HG02852 (cell line): ENCODE data around the gene FBXL12.
"Not testable (repeated sequence)": the region's sequence is repeated elsewhere in the genome, so short reads cannot be mapped to it uniquely, and the experiment has no call there.

Experiments used
- ATAC-seq: cut with Tn5 transposase; IDR thresholded peaks from one replicate; pipeline ENCODE4 v1.9.1; 2021; ENCODE audit warnings: mild to moderate bottlenecking, moderate library complexity; ENCODE audit not compliant: unreplicated experiment

Gene FBXL12, protein sequence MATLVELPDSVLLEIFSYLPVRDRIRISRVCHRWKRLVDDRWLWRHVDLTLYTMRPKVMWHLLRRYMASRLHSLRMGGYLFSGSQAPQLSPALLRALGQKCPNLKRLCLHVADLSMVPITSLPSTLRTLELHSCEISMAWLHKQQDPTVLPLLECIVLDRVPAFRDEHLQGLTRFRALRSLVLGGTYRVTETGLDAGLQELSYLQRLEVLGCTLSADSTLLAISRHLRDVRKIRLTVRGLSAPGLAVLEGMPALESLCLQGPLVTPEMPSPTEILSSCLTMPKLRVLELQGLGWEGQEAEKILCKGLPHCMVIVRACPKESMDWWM

DNA sequence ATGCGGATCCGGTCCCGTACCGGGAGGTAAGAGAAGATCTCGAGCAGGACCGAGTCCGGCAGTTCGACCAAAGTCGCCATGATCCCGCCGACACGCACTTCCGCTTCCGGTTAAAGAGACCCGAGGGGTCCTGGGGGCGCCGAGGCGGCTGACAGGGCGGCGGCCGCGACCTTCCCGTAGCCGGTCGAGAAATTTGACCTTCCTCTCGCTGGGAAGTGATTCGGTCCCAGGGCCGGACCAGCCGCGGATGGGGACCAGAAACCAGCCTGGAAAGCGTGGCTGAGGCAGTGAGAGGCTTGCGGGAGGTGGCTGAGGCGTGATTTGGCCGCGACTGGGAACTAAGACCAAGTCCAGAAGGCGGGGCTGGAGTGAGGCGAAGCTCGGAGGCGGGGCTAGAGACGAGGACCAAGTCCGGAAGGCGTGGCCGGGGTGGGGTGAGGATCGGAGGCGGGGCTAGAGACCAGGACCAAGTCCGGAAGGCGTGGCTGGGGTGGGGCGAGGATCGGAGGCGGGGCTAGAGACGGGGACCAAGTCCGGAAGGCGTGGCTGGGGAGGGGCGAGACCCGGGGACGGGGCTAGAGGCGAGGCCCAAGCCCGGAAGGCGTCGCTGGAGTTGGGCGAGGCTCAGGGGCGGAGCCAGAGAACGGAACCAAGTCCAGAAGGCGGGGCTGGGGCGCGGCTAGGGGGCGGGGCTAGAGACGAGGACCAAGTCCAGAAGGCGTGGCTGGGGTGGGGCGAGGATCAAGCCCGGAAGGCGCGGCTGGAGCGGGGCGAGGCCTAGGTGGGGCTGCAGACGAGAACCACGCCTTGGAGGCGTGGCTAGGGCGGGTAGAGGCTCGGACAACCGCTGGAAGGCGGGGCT is at the start of gene FBXL12:
TSS of gene FBXL12 (minus strand) at position 346 of the 862 bp plus-strand sequence. CDS start at position 80, 266 bp downstream.
- peak; percentile 81 for ATAC-seq

DNA sequence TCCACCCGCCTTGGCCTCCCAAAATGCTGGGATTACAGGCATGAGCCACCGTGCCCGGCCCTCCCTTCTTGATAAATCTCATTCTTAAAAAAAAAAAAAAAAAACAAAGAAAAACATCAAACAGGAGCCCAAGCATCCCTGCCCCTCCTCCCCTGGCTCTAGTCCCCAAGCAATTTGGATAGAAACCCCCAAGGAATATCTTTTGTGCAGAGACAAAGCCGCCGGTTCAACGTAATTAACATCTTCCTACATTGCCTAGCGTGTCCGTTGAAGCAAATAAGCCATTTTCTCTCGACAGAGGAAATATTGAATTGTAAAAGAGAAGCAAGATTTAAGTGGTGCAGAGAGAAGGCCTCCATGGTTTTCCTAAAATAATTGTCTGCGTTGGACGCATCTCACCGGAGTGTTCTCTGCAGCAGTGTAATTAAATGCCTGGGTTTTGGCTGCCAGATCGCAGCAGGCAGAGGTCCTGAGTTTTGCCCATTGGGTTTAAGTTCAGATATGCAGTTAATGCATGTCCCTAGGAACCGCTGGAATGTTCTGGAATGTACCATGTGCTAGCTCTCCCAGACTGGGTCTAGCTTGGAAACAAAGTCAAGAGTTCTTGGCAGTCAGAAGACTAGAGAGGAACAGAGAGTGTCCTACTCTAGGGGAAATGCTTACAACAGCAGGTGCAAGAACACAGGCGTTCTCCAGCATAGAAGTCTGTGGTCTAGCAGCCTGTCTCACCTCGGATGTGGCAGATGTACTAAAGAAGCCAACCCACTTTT is 47.0 kb upstream of the FBXL12 start:
- no peak for ATAC-seq

DNA sequence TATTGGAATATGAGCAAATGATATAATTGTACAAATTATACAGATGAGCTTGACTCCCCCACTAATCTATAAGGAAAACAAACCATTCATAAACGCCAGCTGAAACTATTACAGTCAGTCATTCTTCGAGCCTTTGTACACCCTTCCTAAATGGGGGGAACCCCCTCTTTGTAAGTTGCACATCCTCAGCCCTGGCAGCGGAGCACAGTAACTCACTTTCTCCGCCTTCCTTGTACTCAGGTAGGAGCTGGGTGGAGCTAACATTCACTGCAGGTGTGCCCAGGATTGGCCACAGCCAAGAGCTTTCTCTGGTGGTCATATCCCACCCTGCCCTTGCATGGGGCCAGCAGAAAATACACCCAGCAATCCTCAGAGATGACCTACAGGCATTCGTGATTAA is 44.9 kb upstream of the FBXL12 start:
- no peak for ATAC-seq

DNA sequence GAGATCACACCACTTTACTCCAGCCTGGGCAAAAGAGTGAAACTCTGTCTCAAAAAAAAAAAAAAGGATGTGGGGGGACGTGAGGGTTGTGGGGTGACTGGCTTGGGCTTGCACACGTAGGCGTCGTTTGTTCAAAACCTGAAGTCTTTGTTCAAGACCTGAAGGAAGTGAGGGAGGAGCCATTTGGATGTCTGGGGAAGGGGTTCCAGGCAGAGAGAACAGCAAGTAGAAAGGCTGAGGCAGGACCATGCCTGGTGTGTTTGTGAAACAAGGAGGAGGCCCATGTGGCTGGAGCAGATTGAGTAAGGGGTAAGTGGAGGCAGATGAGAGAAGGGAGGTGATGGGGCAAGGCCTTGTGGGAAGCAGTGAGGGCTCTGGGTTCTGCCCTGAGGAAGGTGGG is 44.1 kb upstream of the FBXL12 start:
- no peak for ATAC-seq

DNA sequence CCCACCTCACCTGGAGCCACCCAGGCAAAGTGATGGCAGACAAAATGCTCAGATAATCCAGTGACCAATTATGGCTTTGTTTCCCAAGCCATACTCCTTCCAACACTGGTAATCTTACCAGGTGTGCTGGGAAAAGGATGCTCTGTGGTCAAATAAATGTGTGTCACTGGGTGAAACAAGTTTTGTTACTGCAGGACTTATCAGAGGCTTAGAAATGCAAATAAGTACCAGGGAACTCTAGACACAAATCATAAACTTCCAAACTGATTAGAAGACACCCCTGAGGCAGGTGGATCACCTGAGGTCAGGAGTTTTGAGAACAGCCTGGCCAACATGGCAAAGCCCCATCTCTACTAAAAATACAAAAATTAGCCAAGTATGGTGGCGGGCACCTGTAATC is 42.6 kb upstream of the FBXL12 start:
- no peak for ATAC-seq

DNA sequence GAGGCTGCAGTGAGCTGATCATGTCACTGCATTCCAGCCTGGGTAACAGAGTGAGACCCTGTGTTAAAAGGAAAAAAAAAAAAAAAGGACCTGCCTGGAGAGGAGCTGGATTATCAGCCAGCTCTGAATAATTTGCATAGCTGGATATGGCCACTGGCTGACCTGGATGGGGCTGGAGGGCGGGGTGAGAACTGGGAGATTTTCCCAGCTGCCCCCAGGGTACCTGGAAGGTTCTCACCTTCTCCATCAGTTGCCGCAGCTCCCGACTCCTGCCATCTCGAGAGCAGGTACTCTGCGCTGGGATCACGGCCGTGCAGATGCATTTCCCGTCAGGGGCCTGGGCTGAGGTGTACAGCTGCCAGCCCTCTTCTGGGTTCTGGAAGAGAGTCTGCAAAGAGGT is 41.5 kb upstream of the FBXL12 start:
- ATAC-seq = no peak

DNA sequence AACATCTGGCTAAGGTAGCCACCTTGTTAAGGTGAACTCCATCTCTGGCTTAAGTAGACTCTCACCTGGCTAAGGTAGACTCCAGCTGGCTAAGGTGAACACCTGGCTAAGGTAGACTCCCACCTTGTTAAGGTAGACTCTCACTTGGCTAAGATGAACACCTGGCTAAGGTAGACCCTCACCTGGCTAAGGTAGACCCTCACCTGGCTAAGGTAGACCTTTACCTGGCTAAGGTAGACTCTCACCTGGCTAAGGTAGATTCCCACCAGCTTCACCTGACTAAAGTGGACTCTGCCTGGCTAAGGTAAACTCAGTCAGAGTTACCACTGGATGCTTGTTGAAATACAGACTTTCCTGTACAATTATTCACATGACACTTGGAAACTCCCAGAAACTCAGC is 39.9 kb upstream of the FBXL12 start:
- ATAC-seq = no peak

DNA sequence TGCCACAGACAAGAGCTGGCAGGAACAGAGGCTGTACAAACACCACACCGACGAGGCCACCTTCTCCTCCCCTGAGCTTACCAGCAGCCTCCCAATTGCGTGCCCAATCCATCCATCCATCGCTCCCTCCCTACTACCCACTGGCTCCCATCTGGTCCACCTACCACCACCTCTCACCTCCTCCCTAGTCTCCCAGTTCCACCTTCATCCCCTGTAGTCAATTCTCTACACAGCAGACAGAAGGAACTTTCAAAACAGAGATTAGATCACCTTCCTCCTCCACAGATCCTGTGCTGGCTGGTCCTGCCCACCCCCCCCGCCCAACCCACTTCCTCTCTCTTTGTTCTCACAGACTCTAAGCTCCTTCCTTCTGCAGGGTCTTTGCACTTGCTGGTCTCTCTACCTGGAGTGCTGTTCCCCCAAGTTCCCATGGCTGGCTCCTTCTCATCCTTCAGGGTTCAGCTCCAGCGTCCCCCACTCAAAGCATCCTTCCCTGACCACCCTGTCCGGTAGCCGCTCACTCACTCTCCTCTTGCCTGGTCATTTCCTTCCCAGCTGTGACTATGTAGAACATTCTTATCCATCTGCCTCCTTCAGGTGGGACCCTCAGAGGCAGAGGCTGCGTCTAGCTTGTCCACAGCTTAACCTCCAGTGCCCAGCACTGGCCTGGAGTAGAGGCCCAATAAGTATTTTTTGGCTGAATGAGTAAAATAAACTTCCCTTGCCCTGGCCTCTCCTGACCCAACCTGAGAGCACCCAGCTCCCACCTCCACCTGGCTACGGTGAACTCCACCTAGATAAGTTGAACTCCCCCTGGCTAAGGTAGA is 39.3 kb upstream of the FBXL12 start:
- ATAC-seq = no peak

DNA sequence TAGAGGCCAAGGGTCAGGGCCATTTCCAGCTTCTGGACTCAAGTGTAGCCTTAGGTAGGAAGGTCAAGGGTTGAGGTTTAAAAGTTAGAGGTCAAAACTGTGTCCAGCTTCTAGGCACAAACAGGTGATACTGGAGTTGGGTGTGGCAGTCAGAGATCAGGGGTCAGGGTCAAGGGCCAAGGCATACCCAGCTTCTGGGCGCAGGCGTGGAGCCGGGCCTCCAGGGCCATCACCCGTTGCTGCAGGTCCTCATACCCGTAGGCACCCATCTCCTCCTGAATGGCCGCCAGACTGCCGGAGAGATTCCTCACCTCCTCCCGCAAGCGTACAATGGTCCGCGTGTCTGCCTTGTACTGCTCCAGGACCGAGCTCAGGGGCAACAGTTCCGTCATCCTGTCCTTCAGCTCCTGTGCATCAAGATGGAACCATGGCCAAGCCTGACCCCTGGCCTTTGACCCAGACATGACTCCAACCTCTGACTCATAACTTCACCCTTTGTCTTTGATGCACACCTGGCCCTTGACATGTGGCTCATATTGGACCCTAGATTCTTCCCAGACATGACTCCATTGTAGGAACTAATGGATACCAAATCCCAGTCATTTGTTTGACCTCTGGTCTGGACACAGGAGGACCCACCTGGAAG is 38.3 kb upstream of the FBXL12 start:
- no peak for ATAC-seq

DNA sequence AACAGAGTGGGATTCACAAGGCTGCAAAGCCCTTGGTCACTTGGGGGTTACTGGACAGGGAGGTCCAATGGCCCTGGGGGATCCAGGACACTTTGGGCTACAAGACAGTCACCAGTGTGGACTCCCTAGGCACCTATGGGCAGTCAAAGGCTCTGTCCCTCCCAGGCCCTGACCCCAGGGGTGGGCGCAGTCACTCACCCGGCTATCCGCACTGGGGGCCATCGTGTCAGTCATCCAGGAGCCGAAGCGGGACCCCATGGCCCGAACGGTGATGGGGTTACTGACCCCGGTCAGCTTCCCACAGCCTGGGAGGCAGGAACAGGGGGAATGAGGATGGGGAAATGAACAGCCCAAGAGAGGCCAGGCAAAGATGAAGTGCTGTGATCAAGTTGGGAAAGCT is 37.7 kb upstream of the FBXL12 start:
- ATAC-seq = no peak

DNA sequence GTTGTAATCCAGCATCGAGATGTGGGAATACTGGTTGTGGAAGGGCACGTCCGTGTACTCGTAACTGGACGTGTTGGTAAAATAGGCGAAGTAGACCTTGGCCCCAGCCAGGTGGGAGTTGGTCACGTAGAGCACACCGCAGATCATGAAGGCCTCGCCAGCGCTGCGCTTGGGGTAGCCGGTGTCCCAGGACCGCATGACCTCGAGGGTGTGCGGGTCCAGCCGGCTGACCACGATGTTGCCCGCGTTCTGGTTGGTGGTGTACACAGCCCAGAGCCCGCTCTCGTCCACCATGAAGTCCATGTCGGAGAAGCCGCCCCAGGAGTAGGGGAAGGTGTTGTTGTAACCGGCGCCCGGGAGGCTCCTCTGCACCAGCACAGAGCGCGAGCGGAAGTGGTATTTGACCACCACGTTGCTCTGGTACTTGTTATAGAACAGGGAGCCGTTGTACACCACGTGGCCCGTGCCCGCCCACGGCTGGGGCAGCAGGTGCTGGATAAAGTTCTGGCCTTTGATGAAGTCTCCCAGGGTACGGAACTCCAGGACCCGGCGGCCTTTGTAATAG is 35.5 kb upstream of the FBXL12 start:
- no peak for ATAC-seq

DNA sequence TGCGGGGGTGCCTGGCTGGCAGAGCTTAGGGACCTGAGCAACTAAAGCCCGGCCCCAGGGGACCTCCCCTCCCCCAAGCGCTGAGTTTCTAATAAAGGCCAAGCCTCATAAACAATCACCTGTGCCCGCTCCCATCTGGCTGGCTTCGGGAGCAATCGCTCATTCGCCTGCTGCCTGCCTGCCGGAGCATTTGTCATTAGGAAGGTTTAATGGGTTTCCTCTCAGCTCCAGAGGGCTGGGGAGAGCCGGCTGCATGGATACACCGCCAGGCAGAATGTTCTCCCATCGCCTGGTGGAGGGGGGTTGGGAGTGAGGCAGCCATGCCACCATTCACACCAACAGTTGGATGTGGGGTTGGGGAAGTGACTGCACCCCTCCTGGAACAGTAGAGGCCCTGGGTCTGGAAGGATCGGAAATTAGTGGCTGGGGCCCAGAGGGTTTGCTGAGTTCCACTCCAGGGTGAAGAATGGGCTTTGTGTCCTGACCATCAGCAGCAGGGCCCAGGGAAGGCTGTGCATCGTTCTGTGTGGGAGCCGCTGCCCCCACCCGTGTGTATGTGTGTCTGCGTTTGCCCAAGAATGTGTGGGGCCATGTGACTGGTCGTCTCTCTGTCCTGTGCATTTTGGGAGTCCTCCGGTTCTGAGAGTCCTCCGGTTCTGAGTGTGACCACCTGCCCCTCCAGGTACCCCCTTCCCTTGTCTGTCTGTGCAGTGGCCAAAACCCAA is 31.5 kb upstream of the FBXL12 start:
- no peak for ATAC-seq

DNA sequence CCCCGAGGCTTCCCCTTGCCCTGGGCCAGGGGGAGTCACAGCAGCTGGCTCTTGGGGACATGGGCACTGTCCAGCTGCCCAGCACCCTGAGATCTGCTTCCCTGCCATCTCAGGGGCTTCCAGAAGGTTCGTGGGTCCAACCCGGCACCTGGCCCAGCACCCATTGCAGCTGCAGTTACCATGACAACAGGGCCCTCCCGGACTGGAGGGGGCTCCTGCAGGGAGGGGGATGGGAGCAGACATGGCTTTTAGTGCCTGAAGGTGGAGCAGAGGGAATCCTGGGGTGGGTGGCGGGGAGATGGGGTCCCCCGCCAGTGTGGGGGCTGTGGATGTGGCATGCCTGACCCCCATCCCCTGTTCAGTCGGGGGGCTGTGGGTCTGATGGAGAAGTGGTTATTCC is 30.9 kb upstream of the FBXL12 start:
- ATAC-seq = no peak

DNA sequence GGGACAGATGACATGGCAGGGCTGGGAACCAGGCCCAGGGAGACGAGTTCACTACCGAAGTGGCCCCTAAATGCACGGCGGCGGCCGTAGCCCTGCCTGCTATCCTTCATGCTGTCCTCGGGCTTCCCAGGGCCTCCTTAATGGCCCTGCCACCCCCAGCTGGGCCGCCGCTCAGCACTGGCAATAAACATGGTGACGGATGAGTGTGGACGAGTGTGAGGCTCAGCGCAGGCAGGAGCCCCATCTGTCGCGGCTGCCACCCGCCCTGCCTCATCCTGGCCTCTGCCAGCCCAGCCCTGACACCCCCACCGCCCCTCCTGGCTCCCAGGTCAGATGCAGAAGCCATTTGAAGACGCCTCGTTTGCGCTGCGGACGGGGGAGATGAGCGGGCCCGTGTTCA is 29.9 kb upstream of the FBXL12 start:
- ATAC-seq = no peak

DNA sequence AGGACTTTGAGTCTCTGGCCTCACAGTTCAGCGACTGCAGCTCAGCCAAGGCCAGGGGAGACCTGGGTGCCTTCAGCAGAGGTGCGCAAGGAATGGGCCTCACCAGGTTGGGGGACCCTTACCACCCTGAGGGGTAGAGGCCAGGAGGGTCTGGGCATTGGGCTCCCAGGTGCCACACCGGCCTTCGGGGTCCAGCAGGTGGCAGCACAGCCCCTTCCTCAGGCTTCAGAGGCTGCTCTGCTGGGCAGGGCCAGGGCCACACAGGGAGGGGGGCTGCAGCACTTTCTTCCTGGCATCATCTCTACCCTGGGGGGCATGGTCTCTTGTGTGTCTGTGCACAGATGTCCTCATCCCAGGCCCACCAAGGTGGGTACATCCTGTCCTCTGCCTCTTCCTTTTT is 29.2 kb upstream of the FBXL12 start:
- no peak for ATAC-seq

DNA sequence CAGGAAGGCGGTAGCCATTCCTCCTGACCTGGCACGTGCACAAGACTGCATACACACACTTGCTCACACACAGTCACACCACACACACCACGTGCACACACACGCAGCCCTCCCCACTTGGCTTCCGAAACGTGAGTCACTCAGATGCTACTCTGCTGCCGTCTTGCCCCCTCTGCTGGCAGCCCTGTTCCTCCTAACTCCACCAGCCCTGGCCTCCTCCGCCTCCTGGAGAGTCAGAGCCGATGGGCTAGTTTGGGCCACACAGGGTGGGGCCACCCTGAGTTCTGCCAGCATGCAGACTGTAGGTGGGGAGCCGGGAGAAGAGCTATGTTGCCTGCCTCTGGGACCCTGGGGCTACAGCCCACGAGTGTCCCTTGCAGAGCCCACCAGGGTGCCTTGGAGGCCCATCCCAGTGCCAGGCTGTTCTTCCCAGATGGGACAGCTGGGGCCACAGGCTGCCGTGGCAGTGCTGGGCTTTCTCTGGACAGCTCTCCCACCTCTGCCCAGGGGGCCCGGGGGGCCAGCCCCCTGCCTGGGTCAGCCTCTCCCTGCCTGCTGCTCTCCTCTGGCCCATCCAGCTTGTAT is 28.3 kb upstream of the FBXL12 start:
- no peak for ATAC-seq

DNA sequence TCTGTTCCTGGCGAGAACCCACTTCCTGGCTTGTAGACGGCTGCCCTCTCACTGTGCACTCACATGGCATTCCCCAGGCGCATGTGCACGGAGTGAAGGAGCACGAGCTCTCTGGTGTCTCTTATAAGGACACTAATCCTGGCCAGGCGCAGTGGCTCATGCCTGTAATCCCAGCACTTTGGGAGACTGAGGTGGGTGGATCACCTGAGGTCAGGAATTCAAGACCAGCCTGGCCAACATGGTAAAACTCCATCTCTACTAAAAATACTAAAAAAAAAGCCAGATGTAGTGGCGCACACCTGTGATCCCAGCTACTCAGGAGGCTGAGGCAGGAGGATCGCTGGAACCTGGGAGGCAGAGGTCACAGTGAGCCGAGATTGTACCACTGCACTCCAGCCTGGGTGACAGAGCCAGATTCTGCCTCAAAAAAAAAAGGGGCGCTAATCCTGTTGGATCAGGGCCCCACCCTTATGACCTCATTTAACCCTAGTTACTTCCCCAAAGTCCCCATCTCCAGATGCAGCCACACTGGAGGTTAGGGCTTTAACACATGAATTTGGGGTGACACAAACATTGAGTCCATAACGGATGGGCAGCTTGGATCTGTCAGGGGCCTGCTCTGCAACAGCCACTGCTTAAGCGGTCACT is 24.9 kb upstream of the FBXL12 start:
- ATAC-seq = not testable (repeated sequence)
